ENCODE data around the gene DSG4.

DSG4 gene

GRCh38 chr18:31429623-31430022, 53.0 kb downstream of the DSG4 start:
- DNase-seq (ENCODE audit: extremely low read depth, insufficient read length), result no peak
- no peaks in the 10 kb centered on the region for H3K36me3 ChIP-seq (ENCODE audit: control insufficient read depth, insufficient read depth, low read length)

GRCh38 chr18:31430072-31430471, 53.5 kb downstream of the DSG4 start:
- no peak for DNase-seq (ENCODE audit: extremely low read depth, insufficient read length)
- no peaks in the 10 kb centered on the region for H3K36me3 ChIP-seq (ENCODE audit: control insufficient read depth, insufficient read depth, low read length)
- no peaks in the 10 kb centered on the region for H3K27me3 ChIP-seq (replicated peaks; ENCODE audit: control insufficient read depth, insufficient read depth, low read length)
- H3K4me3 ChIP-seq (replicated peaks; ENCODE audit: low read depth, low read length), result no peak overlapping the region
- no peak for TF ChIP-seq CTCF (IDR thresholded peaks at IDR 0.05; ENCODE audit: insufficient read depth, low read length, poor library complexity, severe bottlenecking)

More at GRCh38 chr18:31429623-31430022, 53.0 kb downstream of the DSG4 start:
- no peak overlapping the region for H3K4me3 ChIP-seq (replicated peaks; ENCODE audit: low read depth, low read length)
- no peaks in the 10 kb centered on the region for H3K27me3 ChIP-seq (replicated peaks; ENCODE audit: control insufficient read depth, insufficient read depth, low read length)
- no peak for TF ChIP-seq CTCF (IDR thresholded peaks at IDR 0.05; ENCODE audit: insufficient read depth, low read length, poor library complexity, severe bottlenecking)

GRCh38 chr18:31430554-31430953, 54.0 kb downstream of the DSG4 start:
- H3K4me3 ChIP-seq (replicated peaks; ENCODE audit: low read depth, low read length), result no peak overlapping the region
- no peaks in the 10 kb centered on the region for H3K27me3 ChIP-seq (replicated peaks; ENCODE audit: control insufficient read depth, insufficient read depth, low read length)
- DNase-seq (ENCODE audit: extremely low read depth, insufficient read length), result no peak
- TF ChIP-seq CTCF (IDR thresholded peaks at IDR 0.05; ENCODE audit: insufficient read depth, low read length, poor library complexity, severe bottlenecking), result no peak
- no peaks in the 10 kb centered on the region for H3K36me3 ChIP-seq (ENCODE audit: control insufficient read depth, insufficient read depth, low read length)

GRCh38 chr18:31432316-31432715, 55.7 kb downstream of the DSG4 start:
- H3K36me3 ChIP-seq (ENCODE audit: control insufficient read depth, insufficient read depth, low read length), result no peaks in the 10 kb centered on the region
- no peak overlapping the region for H3K4me3 ChIP-seq (replicated peaks; ENCODE audit: low read depth, low read length)
- no peak for TF ChIP-seq CTCF (IDR thresholded peaks at IDR 0.05; ENCODE audit: insufficient read depth, low read length, poor library complexity, severe bottlenecking)
- no peaks in the 10 kb centered on the region for H3K27me3 ChIP-seq (replicated peaks; ENCODE audit: control insufficient read depth, insufficient read depth, low read length)
- DNase-seq (ENCODE audit: extremely low read depth, insufficient read length), result no peak

GRCh38 chr18:31436825-31437224, 60.2 kb downstream of the DSG4 start:
- Histone ChIP-seq H3K36me3 (ENCODE audit: control insufficient read depth, insufficient read depth, low read length) (no peaks in the 10 kb centered on the region), H3K4me3 (replicated peaks; ENCODE audit: low read depth, low read length) (no peak overlapping the region), H3K27me3 (replicated peaks; ENCODE audit: control insufficient read depth, insufficient read depth, low read length) (no peaks in the 10 kb centered on the region)
- DNase-seq (ENCODE audit: extremely low read depth, insufficient read length), result no peak
- no peak for TF ChIP-seq CTCF (IDR thresholded peaks at IDR 0.05; ENCODE audit: insufficient read depth, low read length, poor library complexity, severe bottlenecking)

- Histone ChIP-seq H3K27me3 (replicated peaks; ENCODE audit: control insufficient read depth, insufficient read depth, low read length) (no peaks in the 10 kb centered on the region), H3K36me3 (ENCODE audit: control insufficient read depth, insufficient read depth, low read length) (no peaks in the 10 kb centered on the region), H3K4me3 (replicated peaks; ENCODE audit: low read depth, low read length) (no peak overlapping the region)
- peak; percentile 38 for DNase-seq (ENCODE audit: extremely low read depth, insufficient read length)
- TF ChIP-seq CTCF (IDR thresholded peaks at IDR 0.05; ENCODE audit: insufficient read depth, low read length, poor library complexity, severe bottlenecking), result no peak
Measured at GRCh38 chr18:31438402-31438801, 61.8 kb downstream of the DSG4 start.

Data from GM06990 (cell line).